Mucosa of descending colon (tissue), 3 donors: ENCODE measurements around the gene FBLN2. TPM values are rescaled to one million over a fixed set of nuclear protein-coding genes. Genes with fewer than 3 reads are reported as not detected.

ENCODE experiments used
- ATAC-seq: fragments of 200-7000 bp; cut with Tn5 transposase; one replicate; pipeline ENCODE4 v1.9.1; 2020; ENCODE audit warnings: mild to moderate bottlenecking, moderate library complexity
- DNase-seq, 3 donors: peaks; one replicate each; pipeline ENCODE4 v3.0.0-alpha.2; 2020
- H3K36me3 ChIP-seq: fragments of 200-600 bp; one replicate; pipeline ENCODE4 v1.8.0; 2021; ENCODE audit warnings: low read depth, mild to moderate bottlenecking
- H3K4me1 ChIP-seq: fragments of 200-600 bp; one replicate; pipeline ENCODE4 v1.8.0; 2021; ENCODE audit warnings: low read depth, mild to moderate bottlenecking
- H3K4me3 ChIP-seq: fragments of 200-600 bp; one replicate; pipeline ENCODE4 v1.8.0; 2021; ENCODE audit warnings: mild to moderate bottlenecking
- H3K9me3 ChIP-seq: fragments of 200-600 bp; one replicate; pipeline ENCODE4 v1.8.0; 2021; ENCODE audit warnings: mild to moderate bottlenecking
- CTCF ChIP-seq: fragments of 200-600 bp; IDR thresholded peaks from one replicate; pipeline ENCODE4 v1.8.0; 2022; ENCODE audit warnings: antibody characterized with exemption, mild to moderate bottlenecking
- intact Hi-C, 2 donors: fragments of 100-400 bp; cut with DNase I in 1 of 2; cut with micrococcal nuclease in 1 of 2; formaldehyde crosslinking; loops; one replicate each; pipeline versions ENCODE4 v1.11.0 to v1.11.1; 2022; cut with DNase I, micrococcal nuclease
- total RNA-seq, 3 donors: library from RNA; stranded (reverse); fragmentation: NEBNext Ultra II Directional in 2 of 3; extraction: Animal tissue kit (Norgen Biotek cat#: 25700) in 2 of 3; gene quantifications; one replicate each; pipeline versions ENCODE4 v1.2.1 to v1.2.4, GENCODE V29; 2021 to 2023
- donor health status: DM: no; HTN: no; CAD: no; lungs with moderate emphysema.
- donor health status: DM: no; HTN: no; CAD: no.
- donor health status: DM: no; HTN: yes; CAD: no.

Gene FBLN2
- total RNA-seq, 3 donors from 2014 or later, result 10.2 to 48.9 (median 30.5) TPM

- H3K4me1 ChIP-seq, result no peaks in the 10 kb centered on the region
- no peak overlapping the region for H3K4me3 ChIP-seq
- ATAC-seq (peak; percentile 32), DNase-seq (no peak)
- H3K9me3 ChIP-seq, result no peaks in the 10 kb centered on the region
- no peaks in the 10 kb centered on the region for H3K36me3 ChIP-seq
- TF ChIP-seq CTCF, result no peak
- intact Hi-C loops, result no loop called here
These were observed 72.7 kb downstream of the FBLN2 start for GRCh38 chr3:13621381-13622221.

- Histone ChIP-seq H3K9me3 (no peaks in the 10 kb centered on the region), H3K36me3 (no peaks in the 10 kb centered on the region), H3K4me1 (no peaks in the 10 kb centered on the region), H3K4me3 (no peak overlapping the region)
- intact Hi-C loops, result no loop called here
- no peak for TF ChIP-seq CTCF
- ATAC-seq (no peak), DNase-seq (no peak)
These were observed 73.4 kb downstream of the FBLN2 start for GRCh38 chr3:13622356-13622755.

GRCh38 chr3:13623101-13623654 lies 74.3 kb downstream of the FBLN2 start:
- Histone ChIP-seq H3K4me1 (no peaks in the 10 kb centered on the region), H3K4me3 (no peak overlapping the region), H3K9me3 (no peaks in the 10 kb centered on the region), H3K36me3 (no peaks in the 10 kb centered on the region)
- DNase-seq (no peak), ATAC-seq (no peak)
- TF ChIP-seq CTCF, result no peak
- intact Hi-C loops, result no loop called here

- Histone ChIP-seq H3K9me3 (no peaks in the 10 kb centered on the region), H3K36me3 (no peaks in the 10 kb centered on the region), H3K4me1 (no peaks in the 10 kb centered on the region), H3K4me3 (no peak overlapping the region)
- ATAC-seq (no peak), DNase-seq (no peak)
- intact Hi-C loops, result no loop called here
- no peak for TF ChIP-seq CTCF
These were observed 75.1 kb downstream of the FBLN2 start for GRCh38 chr3:13624021-13624420.

- DNase-seq (no peak), ATAC-seq (no peak)
- TF ChIP-seq CTCF, result no peak
- H3K4me3 ChIP-seq, result no peak overlapping the region
- no peaks in the 10 kb centered on the region for H3K4me1 ChIP-seq
- no peaks in the 10 kb centered on the region for H3K36me3 ChIP-seq
- H3K9me3 ChIP-seq, result no peaks in the 10 kb centered on the region
- intact Hi-C loops, result no loop called here
These were observed 75.8 kb downstream of the FBLN2 start for GRCh38 chr3:13624671-13625125.
